ENCODE measurements around the gene AFF3. TPM values are rescaled to one million over a fixed set of nuclear protein-coding genes. Genes with fewer than 3 reads are reported as not detected.

AFF3 gene
- total RNA-seq, 6 experiments from 2014 or later = 1.3 to 7.3 (median 6.4) TPM

- 68% methylated on average over 4 of the region's 6 CpGs for WGBS (ENCODE audit: insufficient coverage, low coverage, low lambda C conversion rate, missing lambda C conversion rate)
- no peaks in the 10 kb centered on the region for H3K9me3 ChIP-seq
- H3K27ac ChIP-seq = no peak overlapping the region
- intact Hi-C loops (cut with DNase I) = no loop called here
- H3K36me3 ChIP-seq = no peaks in the 10 kb centered on the region
- DNase-seq = no peak
- H3K4me1 ChIP-seq = no peaks in the 10 kb centered on the region
- H3K4me3 ChIP-seq = no peak overlapping the region
- TF ChIP-seq CTCF (IDR thresholded peaks at IDR 0.05) (no peak), POLR2A (IDR thresholded peaks at IDR 0.05) (no peak)
- ATAC-seq = no peak
- H3K27me3 ChIP-seq = no peaks in the 10 kb centered on the region
These were observed 431.7 kb downstream of the AFF3 start for GRCh38 chr2:99710721-99711120.

GRCh38 chr2:99709229-99709628 lies 433.2 kb downstream of the AFF3 start:
- H3K27ac ChIP-seq = no peak overlapping the region
- no peak for TF ChIP-seq CTCF (IDR thresholded peaks at IDR 0.05)
- TF ChIP-seq POLR2A (IDR thresholded peaks at IDR 0.05) = no peak
- no peaks in the 10 kb centered on the region for H3K9me3 ChIP-seq
- 96% methylated on average over 2 of the region's 2 CpGs for WGBS (ENCODE audit: insufficient coverage, low coverage, low lambda C conversion rate, missing lambda C conversion rate)
- DNase-seq (no peak), ATAC-seq (no peak)
- H3K4me3 ChIP-seq = no peak overlapping the region
- H3K4me1 ChIP-seq = no peaks in the 10 kb centered on the region
- H3K27me3 ChIP-seq = no peaks in the 10 kb centered on the region
- no peaks in the 10 kb centered on the region for H3K36me3 ChIP-seq
- intact Hi-C loops (cut with DNase I) = no loop called here

- 80% methylated on average over 3 of the region's 3 CpGs for WGBS (ENCODE audit: insufficient coverage, low coverage, low lambda C conversion rate, missing lambda C conversion rate)
- Histone ChIP-seq H3K9me3 (no peaks in the 10 kb centered on the region), H3K27me3 (no peaks in the 10 kb centered on the region), H3K4me3 (no peak overlapping the region), H3K27ac (no peak overlapping the region), H3K36me3 (no peaks in the 10 kb centered on the region), H3K4me1 (no peaks in the 10 kb centered on the region)
- TF ChIP-seq CTCF (IDR thresholded peaks at IDR 0.05) (no peak), POLR2A (IDR thresholded peaks at IDR 0.05) (no peak)
- intact Hi-C loops (cut with DNase I) = no loop called here
- no peak for ATAC-seq
- no peak for DNase-seq
These were observed 434.2 kb downstream of the AFF3 start for GRCh38 chr2:99708231-99708630.

- ATAC-seq = no peak
- 83% methylated on average over 1 of the region's 1 CpG for WGBS (ENCODE audit: insufficient coverage, low coverage, low lambda C conversion rate, missing lambda C conversion rate)
- intact Hi-C loops (cut with DNase I) = no loop called here
- DNase-seq = no peak
- no peaks in the 10 kb centered on the region for H3K36me3 ChIP-seq
- TF ChIP-seq CTCF (IDR thresholded peaks at IDR 0.05) (no peak), POLR2A (IDR thresholded peaks at IDR 0.05) (no peak)
- no peak overlapping the region for H3K27ac ChIP-seq
- no peaks in the 10 kb centered on the region for H3K4me1 ChIP-seq
- no peak overlapping the region for H3K4me3 ChIP-seq
- no peaks in the 10 kb centered on the region for H3K9me3 ChIP-seq
- H3K27me3 ChIP-seq = no peaks in the 10 kb centered on the region
These were observed 434.8 kb downstream of the AFF3 start for GRCh38 chr2:99707592-99707991.

GRCh38 chr2:99706735-99707134 lies 435.7 kb downstream of the AFF3 start:
- no peaks in the 10 kb centered on the region for H3K36me3 ChIP-seq
- ATAC-seq (no peak), DNase-seq (no peak)
- H3K9me3 ChIP-seq = no peaks in the 10 kb centered on the region
- H3K27ac ChIP-seq = no peak overlapping the region
- TF ChIP-seq POLR2A (IDR thresholded peaks at IDR 0.05) (no peak), CTCF (IDR thresholded peaks at IDR 0.05) (no peak)
- no peaks in the 10 kb centered on the region for H3K4me1 ChIP-seq
- H3K27me3 ChIP-seq = no peaks in the 10 kb centered on the region
- intact Hi-C loops (cut with DNase I) = no loop called here
- WGBS (ENCODE audit: insufficient coverage, low coverage, low lambda C conversion rate, missing lambda C conversion rate) = 69% methylated on average over 4 of the region's 4 CpGs
- H3K4me3 ChIP-seq = no peak overlapping the region

Measured in right lobe of liver (tissue), 6 donors.